HepG2 (cell line): Measurements from ENCODE around the gene TMEM14A. TPM values are rescaled to one million over a fixed set of nuclear protein-coding genes. Genes with fewer than 3 reads are reported as not detected.

Experiments
- BCLAF1 ChIP-seq: fragments of 450-650 bp; IDR thresholded peaks from 2 replicates; pipeline ENCODE4 v1.6.1; 2017; ENCODE audit warnings: mild to moderate bottlenecking
- CCAR2 ChIP-seq: fragments of 200-400 bp; formaldehyde crosslinking; optimal IDR thresholded peaks from 2 replicates; pipeline ENCODE3; 2018; ENCODE audit warnings: low read depth, mild to moderate bottlenecking, low read length, moderate library complexity
- CCDC6 ChIP-seq: sonication (generic); formaldehyde crosslinking; IDR thresholded peaks from 2 replicates; pipeline ENCODE4 v1.8.1; 2022; ENCODE audit warnings: mild to moderate bottlenecking, missing genetic modification reagents, moderate library complexity
- EED ChIP-seq: sonication (generic); formaldehyde crosslinking; IDR thresholded peaks from 2 replicates; pipeline ENCODE4 v1.5.0; 2020; ENCODE audit warnings: mild to moderate bottlenecking, missing genetic modification reagents
- HINFP ChIP-seq: sonication (generic); formaldehyde crosslinking; IDR thresholded peaks from 2 replicates; pipeline ENCODE4 v1.4.0; 2020; ENCODE audit warnings: low read depth, mild to moderate bottlenecking, missing genetic modification reagents
- JDP2 ChIP-seq: sonication (generic); formaldehyde crosslinking; IDR thresholded peaks from 2 replicates; pipeline ENCODE4 v1.8.1; 2022; ENCODE audit warnings: missing genetic modification reagents, borderline replicate concordance
- MAFG ChIP-seq: sonication (generic); formaldehyde crosslinking; IDR thresholded peaks from 2 replicates; pipeline ENCODE4 v1.5.1; 2020; ENCODE audit warnings: mild to moderate bottlenecking, missing genetic modification reagents
- MNT ChIP-seq: fragments of 450-650 bp; IDR thresholded peaks from 2 replicates; pipeline ENCODE4 v1.6.1; 2016
- PHB2 ChIP-seq: fragments of 450-650 bp; IDR thresholded peaks from 2 replicates; pipeline ENCODE4 v1.6.1; 2018; ENCODE audit not compliant: partially characterized antibody
- RELA ChIP-seq: sonication (generic); formaldehyde crosslinking; IDR thresholded peaks from 2 replicates; pipeline ENCODE4 v1.4.0; 2020; ENCODE audit warnings: missing genetic modification reagents
- SMAD3 ChIP-seq: sonication (generic); formaldehyde crosslinking; IDR thresholded peaks from 2 replicates; pipeline ENCODE4 v1.4.0; 2020; ENCODE audit warnings: missing genetic modification reagents
- SUZ12 ChIP-seq: fragments of 150-350 bp; IDR thresholded peaks from 2 replicates; pipeline ENCODE4 v1.6.1; 2014; ENCODE audit warnings: low read depth, low read length
- TFDP1 ChIP-seq: IDR thresholded peaks from 2 replicates; pipeline ENCODE4 v1.6.1; 2016; ENCODE audit warnings: missing compliant biosample characterization, missing genetic modification reagents, borderline replicate concordance
- THAP7 ChIP-seq: sonication (generic); formaldehyde crosslinking; IDR thresholded peaks from 2 replicates; pipeline ENCODE4 v1.8.1; 2023; ENCODE audit warnings: mild to moderate bottlenecking, missing genetic modification reagents
- ZBTB43 ChIP-seq: sonication (generic); formaldehyde crosslinking; conservative IDR thresholded peaks from 2 replicates; pipeline ENCODE4 v1.4.0; 2020; ENCODE audit warnings: missing genetic modification reagents
- ZBTB7B ChIP-seq: sonication (generic); formaldehyde crosslinking; IDR thresholded peaks from 2 replicates; pipeline ENCODE4 v1.4.0; 2020; ENCODE audit warnings: missing genetic modification reagents
- ZFAT ChIP-seq: sonication (generic); formaldehyde crosslinking; conservative IDR thresholded peaks from 2 replicates; pipeline ENCODE4 v1.8.1; 2023; ENCODE audit warnings: missing genetic modification reagents, inconsistent platforms
- ZNF557 ChIP-seq: sonication (generic); formaldehyde crosslinking; IDR thresholded peaks from 2 replicates; pipeline ENCODE4 v1.4.0; 2020; ENCODE audit warnings: missing genetic modification reagents
- polyA plus RNA-seq, 8 experiments: library from polyadenylated mRNA; depleted of rRNA in 3 of 8; stranded (reverse) in 7 of 8; unstranded in 1 of 8; fragments of >200 nt; fragmentation: Illumina TruSeq in 4 of 8; extraction: Trizol in 4 of 8; gene quantifications; 2 replicates each; pipeline versions ENCODE4 v1.2.1 to v1.2.3, GENCODE V29; 2011 to 2016; ENCODE audit warnings: low read depth in 4 of 8, missing spikeins in 1 of 8, mixed read lengths in 1 of 8; ENCODE audit not compliant: insufficient read depth in 1 of 8
- total RNA-seq, 5 experiments: library from RNA; depleted of rRNA; stranded (reverse); fragments of >200 nt; fragmentation: Illumina TruSeq; extraction: Trizol; gene quantifications; 2 replicates each; pipeline ENCODE4 v1.2.3, GENCODE V29; 2016; ENCODE audit warnings: low read depth in 1 of 5

TMEM14A gene
- total and polyA plus RNA-seq, 2 of the 13 experiments (the other 11 are each of a cell fraction or from before 2014, with no cell fraction given) = 24.6 to 73.7 TPM

- peak; percentile 98 for TF ChIP-seq MAFG (CRISPR knock-in tag)
- TF ChIP-seq BCLAF1 = no peak
- no peak for TF ChIP-seq SUZ12
- no peak for TF ChIP-seq CCAR2
- no peak for TF ChIP-seq EED (CRISPR knock-in tag)
- TF ChIP-seq RELA = 0 out of 2 replicates have a peak, but pooled peaks have one; percentile 76
- no peak for TF ChIP-seq PHB2
- peak; percentile 83; the same call in 1 of the 2 replicates for TF ChIP-seq ZNF557 (CRISPR knock-in tag)
- no peak for TF ChIP-seq MNT
- peak; percentile 81; the same call in 1 of the 2 replicates for TF ChIP-seq ZBTB7B (CRISPR knock-in tag)
- TF ChIP-seq SMAD3 (CRISPR knock-in tag) = peak; percentile 90
- no peak; the same call in 1 of the 2 replicates for TF ChIP-seq TFDP1
- TF ChIP-seq HINFP (CRISPR knock-in tag) = peak; percentile 43; the same call in 1 of the 2 replicates
- TF ChIP-seq JDP2 (CRISPR knock-in tag) = peak; percentile 93; the same call in 1 of the 2 replicates
- TF ChIP-seq THAP7 (CRISPR knock-in tag) = no peak
- TF ChIP-seq ZBTB43 (CRISPR knock-in tag) = peak; percentile 87; the same call in 1 of the 2 replicates
- peak; percentile 68; the same call in 1 of the 2 replicates for TF ChIP-seq CCDC6 (CRISPR knock-in tag)
- no peak for TF ChIP-seq ZFAT
Observed at GRCh38 chr6:52725535-52726192, 54.8 kb downstream of the TMEM14A start (continued).
